HepG2 (cell line): Measurements from ENCODE around the gene ITGB1. TPM values are rescaled to one million over a fixed set of nuclear protein-coding genes. Genes with fewer than 3 reads are reported as not detected.

Experiments
- ATAC-seq: fragments of 200-7000 bp; cut with Tn5 transposase; 3 replicates; pipeline ENCODE4 v1.9.1; 2020; ENCODE audit warnings: mild to moderate bottlenecking, moderate library complexity
- BruUV-seq: library from RNA; stranded (reverse); fragments of 400-500 nt; replicated peaks from 2 replicates; lab custom pipeline; 2021; lab: Mats Ljungman, UMichigan
- CTCF ChIA-PET: fragments of 300-600 bp; formaldehyde crosslinking; extraction: SDS; loops from one replicate; lab custom pipeline; 2021; ENCODE audit warnings: low total read pairs, inconsistent platforms, low intra/inter-chr PET ratio; lab: Yijun Ruan, JAX
- POLR2A ChIA-PET: fragments of 350-600 bp; sonication (Branson Sonifier 250); formaldehyde crosslinking; loops from one replicate; lab custom pipeline; 2020; ENCODE audit warnings: antibody characterized with exemption, inconsistent platforms; lab: Yijun Ruan, JAX
- DNase-seq: peaks from one replicate; pipeline ENCODE4 v3.0.0-alpha.2; 2015; ENCODE audit warnings: low spot score
- FAIRE-seq: peaks from 3 replicates; lab custom pipeline; 2011; peaks lifted over from hg19 to GRCh38; lab: Jason Lieb, UNC
- H2AFZ ChIP-seq: one replicate; pipeline ENCODE4 v1.6.1; 2011; ENCODE audit warnings: low read length, inconsistent platforms
- H3K27ac ChIP-seq: fragments of 300-600 bp; 3 replicates; pipeline ENCODE4 v1.8.0; 2011; ENCODE audit warnings: mixed run types, mild to moderate bottlenecking, mixed read lengths, low read length, inconsistent platforms; ENCODE audit not compliant: insufficient read depth; ENCODE audit errors: extremely low read length
- H3K27me3 ChIP-seq, 2 experiments: fragments of 200-600 bp in 1 of 2; 2 replicates in 1 of 2; 3 replicates in 1 of 2; pipeline versions ENCODE4 v1.6.0 to v1.8.0; 2011; ENCODE audit warnings: low read length in 2 of 2, mild to moderate bottlenecking in 2 of 2, moderate library complexity in 2 of 2, inconsistent platforms in 1 of 2; ENCODE audit not compliant: insufficient read depth in 2 of 2, control insufficient read depth in 1 of 2
- H3K36me3 ChIP-seq, 2 experiments: fragments of 200-600 bp in 1 of 2; replicated peaks in 1 of 2; 2 replicates in 1 of 2; 3 replicates in 1 of 2; pipeline versions ENCODE4 v1.5.1 to v1.8.0; 2011; ENCODE audit warnings: low read length in 2 of 2, inconsistent platforms in 1 of 2; ENCODE audit not compliant: insufficient read depth in 2 of 2, control insufficient read depth in 1 of 2
- H3K4me1 ChIP-seq: 2 replicates; pipeline ENCODE4 v1.5.1; 2012; ENCODE audit warnings: low read length, inconsistent platforms; ENCODE audit not compliant: insufficient read depth
- H3K4me2 ChIP-seq: 2 replicates; pipeline ENCODE4 v1.6.0; 2011; ENCODE audit warnings: low read depth, low read length, inconsistent platforms
- H3K4me3 ChIP-seq, 3 experiments: fragments of 200-600 bp in 1 of 3; sonication (generic), shearing (Covaris generic) in 1 of 3; replicated peaks in 1 of 3; 2 replicates each; pipeline ENCODE4 v1.5.1; 2011 to 2016; ENCODE audit warnings: low read length in 3 of 3, inconsistent platforms in 2 of 3, low read depth in 2 of 3, mild to moderate bottlenecking in 2 of 3, control low read depth in 1 of 3, mixed read lengths in 1 of 3; ENCODE audit not compliant: insufficient read depth in 1 of 3
- H3K79me2 ChIP-seq: one replicate; pipeline ENCODE4 v1.6.1; 2011; ENCODE audit warnings: low read length, inconsistent platforms; ENCODE audit not compliant: insufficient read depth
- H3K9ac ChIP-seq: 2 replicates; pipeline ENCODE4 v1.6.0; 2011; ENCODE audit warnings: mild to moderate bottlenecking, low read depth, low read length, inconsistent platforms; ENCODE audit not compliant: insufficient read depth
- H3K9me3 ChIP-seq: 2 replicates; pipeline ENCODE4 v1.5.1; 2012; ENCODE audit warnings: mild to moderate bottlenecking, low read length
- H4K20me1 ChIP-seq: 2 replicates; pipeline ENCODE4 v1.6.0; 2011; ENCODE audit warnings: inconsistent platforms, mild to moderate bottlenecking, low read length, moderate library complexity; ENCODE audit not compliant: insufficient read depth
- KAT2B ChIP-seq: fragments of 150-350 bp; IDR thresholded peaks from 2 replicates; pipeline ENCODE4 v1.6.1; 2014; ENCODE audit warnings: low read depth, low read length, borderline replicate concordance
- MED8 ChIP-seq: sonication (generic); formaldehyde crosslinking; IDR thresholded peaks from 2 replicates; pipeline ENCODE4 v1.8.1; 2023; ENCODE audit warnings: mild to moderate bottlenecking, missing genetic modification reagents; ENCODE audit not compliant: insufficient replicate concordance
- MLX ChIP-seq: IDR thresholded peaks from 2 replicates; pipeline ENCODE4 v1.6.1; 2016
- MYNN ChIP-seq: sonication (generic); formaldehyde crosslinking; IDR thresholded peaks from 2 replicates; pipeline ENCODE4 v1.4.0; 2020; ENCODE audit warnings: mild to moderate bottlenecking, low read depth, missing genetic modification reagents
- NFKBIZ ChIP-seq: IDR thresholded peaks from 2 replicates; pipeline ENCODE4 v1.6.1; 2018; ENCODE audit warnings: missing genetic modification reagents, missing compliant biosample characterization
- POLR2A ChIP-seq, 2 experiments: IDR thresholded peaks; 2 replicates each; pipeline ENCODE4 v1.6.1; 2011; ENCODE audit warnings: low read depth in 2 of 2, low read length in 2 of 2, mild to moderate bottlenecking in 1 of 2, moderate library complexity in 1 of 2; ENCODE audit not compliant: insufficient read depth in 1 of 2
- RXRA ChIP-seq: sonication (generic); formaldehyde crosslinking; IDR thresholded peaks from 2 replicates; pipeline ENCODE4 v1.5.1; 2020; ENCODE audit warnings: missing genetic modification reagents
- SIX1 ChIP-seq: sonication (generic); formaldehyde crosslinking; IDR thresholded peaks from 2 replicates; pipeline ENCODE4 v1.4.0; 2020; ENCODE audit warnings: missing genetic modification reagents, borderline replicate concordance
- SP5 ChIP-seq: IDR thresholded peaks from 2 replicates; pipeline ENCODE4 v1.6.1; 2016; ENCODE audit warnings: low read depth, borderline replicate concordance
- THAP11 ChIP-seq: IDR thresholded peaks from 2 replicates; pipeline ENCODE4 v1.6.1; 2016; ENCODE audit warnings: missing biosample characterization, missing genetic modification reagents
- ZBTB25 ChIP-seq: IDR thresholded peaks from 2 replicates; pipeline ENCODE4 v1.6.1; 2018; ENCODE audit warnings: missing genetic modification reagents
- ZNF543 ChIP-seq: sonication (generic); formaldehyde crosslinking; IDR thresholded peaks from 2 replicates; pipeline ENCODE4 v1.4.0; 2020; ENCODE audit warnings: mild to moderate bottlenecking, missing genetic modification reagents
- ZNF557 ChIP-seq: sonication (generic); formaldehyde crosslinking; IDR thresholded peaks from 2 replicates; pipeline ENCODE4 v1.4.0; 2020; ENCODE audit warnings: missing genetic modification reagents
- ZNF562 ChIP-seq: sonication (generic); formaldehyde crosslinking; IDR thresholded peaks from 2 replicates; pipeline ENCODE4 v1.8.0; 2022; ENCODE audit warnings: missing genetic modification reagents, borderline replicate concordance
- ZNF572 ChIP-seq: sonication (generic); formaldehyde crosslinking; IDR thresholded peaks from 2 replicates; pipeline ENCODE4 v1.5.1; 2020; ENCODE audit warnings: mild to moderate bottlenecking, missing genetic modification reagents
- ZNF75D ChIP-seq: sonication (generic); formaldehyde crosslinking; IDR thresholded peaks from 2 replicates; pipeline ENCODE4 v1.8.1; 2023; ENCODE audit warnings: missing genetic modification reagents, mild to moderate bottlenecking, borderline replicate concordance
- ZSCAN22 ChIP-seq: sonication (generic); formaldehyde crosslinking; IDR thresholded peaks from 2 replicates; pipeline ENCODE4 v1.4.0; 2020; ENCODE audit warnings: mild to moderate bottlenecking, missing genetic modification reagents
- WGBS: methylation state at CpG from one replicate; pipeline ENCODE4 v1.1.6; 2017; ENCODE audit warnings: low lambda C conversion rate; 5-methylcytosine and 5-hydroxymethylcytosine counted together
- in situ Hi-C: cut with HindIII; loops from 2 replicates; pipeline ENCODE4 v1.10.0; 2017; ENCODE audit warnings: low pct_unique_long_range_greater_than_20kb; ENCODE audit not compliant: extremely low pct_ligation_motif_present
- intact Hi-C: fragments of 100-400 bp; cut with micrococcal nuclease; formaldehyde crosslinking; loops from one replicate; pipeline ENCODE4 v1.10.0; 2022; ENCODE audit not compliant: unreplicated experiment
- polyA plus RNA-seq, 8 experiments: library from polyadenylated mRNA; depleted of rRNA in 3 of 8; stranded (reverse) in 7 of 8; unstranded in 1 of 8; fragments of >200 nt; fragmentation: Illumina TruSeq in 4 of 8; extraction: Trizol in 4 of 8; gene quantifications; 2 replicates each; pipeline versions ENCODE4 v1.2.1 to v1.2.3, GENCODE V29; 2011 to 2016; ENCODE audit warnings: low read depth in 4 of 8, missing spikeins in 1 of 8, mixed read lengths in 1 of 8; ENCODE audit not compliant: insufficient read depth in 1 of 8
- total RNA-seq, 5 experiments: library from RNA; depleted of rRNA; stranded (reverse); fragments of >200 nt; fragmentation: Illumina TruSeq; extraction: Trizol; gene quantifications; 2 replicates each; pipeline ENCODE4 v1.2.3, GENCODE V29; 2016; ENCODE audit warnings: low read depth in 1 of 5

The ITGB1 gene
- total and polyA plus RNA-seq, 2 of the 13 experiments (the other 11 are each of a cell fraction or from before 2014, with no cell fraction given): 190 to 204 TPM

- WGBS: 60% methylated on average over 5 of the region's 5 CpGs
- H3K4me1 ChIP-seq: peaks cover 100% of the 10 kb centered on the region
- ChIA-PET POLR2A (no interaction called here), CTCF (interaction anchor here (0.7 kb wide), 1 partner anchor 249 kb away, joined by 3 read pairs; no protein-coding TSS in a partner anchor)
- peaks cover 64% of the 10 kb centered on the region for H4K20me1 ChIP-seq
- peaks cover 2 to 5% of the 10 kb centered on the region in 2 experiments; a peak in 1 of 5 replicates for H3K36me3 ChIP-seq
- no peaks in the 10 kb centered on the region for H3K27me3 ChIP-seq
- TF ChIP-seq NFKBIZ (no peak), SIX1 (CRISPR knock-in tag) (peak; percentile 18; the same call in 1 of the 2 replicates)
- TF ChIP-seq, all 625 proteins: peak for 1
- H3K9ac ChIP-seq: no peak overlapping the region; the same call in 1 of the 2 replicates
- ATAC-seq (no peak), FAIRE-seq (no peak), DNase-seq (no peak)
- no TSS peak for BruUV-seq
- 0 out of 6 replicates have a peak overlapping the region, but pooled peaks of 1 of the 3 experiments have one; percentile 8 for H3K4me3 ChIP-seq
- peak overlapping the region; percentile 37 for H3K4me2 ChIP-seq
- no peak overlapping the region for H2AFZ ChIP-seq
- H3K79me2 ChIP-seq: peaks cover 99% of the 10 kb centered on the region
- peak overlapping the region; percentile 3 for H3K27ac ChIP-seq
- no peaks in the 10 kb centered on the region for H3K9me3 ChIP-seq
- intact Hi-C loops: loop anchor here (10.0 kb wide), 1 partner anchor 46 kb away; no protein-coding TSS in a partner anchor
- in situ Hi-C loops: no loop called here
These were observed 7.4 kb downstream of the ITGB1 start for GRCh38 chr10:32950591-32951108.

GRCh38 chr10:32949221-32949678 lies 8.8 kb downstream of the ITGB1 start:
- Histone ChIP-seq H4K20me1 (peaks cover 59% of the 10 kb centered on the region), H3K4me2 (no peak overlapping the region), H3K4me1 (peaks cover 100% of the 10 kb centered on the region), H2AFZ (no peak overlapping the region), H3K4me3 (no peak overlapping the region), H3K36me3 (peaks cover 2 to 5% of the 10 kb centered on the region in 2 experiments; a peak in 1 of 5 replicates), H3K27ac (peak overlapping the region; percentile 32), H3K9me3 (no peaks in the 10 kb centered on the region), H3K9ac (no peak overlapping the region), H3K27me3 (no peaks in the 10 kb centered on the region), H3K79me2 (peaks cover 95% of the 10 kb centered on the region)
- ATAC-seq: no peak
- TF ChIP-seq ZNF543 (CRISPR knock-in tag) (no peak), ZNF562 (CRISPR knock-in tag) (no peak), ZNF572 (CRISPR knock-in tag) (no peak), ZNF75D (CRISPR knock-in tag) (no peak), ZBTB25 (no peak), ZNF557 (CRISPR knock-in tag) (no peak), MLX (CRISPR knock-in tag) (no peak), POLR2A (IDR thresholded peaks at IDR 0.05; ENCODE audit: insufficient read depth in 1 of 2, low read depth in 2 of 2, low read length in 2 of 2) (no peak), MED8 (CRISPR knock-in tag) (no peak), ZSCAN22 (CRISPR knock-in tag) (no peak), RXRA (no peak), MYNN (CRISPR knock-in tag) (no peak), THAP11 (no peak), KAT2B (no peak), SP5 (CRISPR knock-in tag) (no peak)
- FAIRE-seq: no peak
- no peak for DNase-seq
- intact Hi-C loops: no loop called here
- ChIA-PET CTCF (no interaction called here), POLR2A (no interaction called here)
- in situ Hi-C loops: no loop called here
- no TSS peak for BruUV-seq
